Measurements from ENCODE around the gene MYH1.

The MYH1 gene

GRCh38 chr17:10474536-10474935 is 43.8 kb downstream of the MYH1 start:
- no peaks in the 10 kb centered on the region for H3K27me3 ChIP-seq (ENCODE audit: control insufficient read depth, insufficient read depth, low read length)
- no peak overlapping the region for H3K9ac ChIP-seq (ENCODE audit: low read depth, low read length)
- H3K4me1 ChIP-seq (ENCODE audit: control insufficient read depth, insufficient read depth, low read length), result no peaks in the 10 kb centered on the region

GRCh38 chr17:10471858-10472257 is 46.5 kb downstream of the MYH1 start:
- H3K4me1 ChIP-seq (ENCODE audit: control insufficient read depth, insufficient read depth, low read length), result no peaks in the 10 kb centered on the region
- no peak overlapping the region for H3K4me3 ChIP-seq (ENCODE audit: low read depth, low read length)
- H3K36me3 ChIP-seq (ENCODE audit: control insufficient read depth, insufficient read depth, low read length), result no peaks in the 10 kb centered on the region
- H3K9me3 ChIP-seq (ENCODE audit: control insufficient read depth, insufficient read depth, low read length), result no peaks in the 10 kb centered on the region
- H3K27me3 ChIP-seq (ENCODE audit: control insufficient read depth, insufficient read depth, low read length), result no peaks in the 10 kb centered on the region
- H3K9ac ChIP-seq (ENCODE audit: low read depth, low read length), result no peak overlapping the region

More at GRCh38 chr17:10474536-10474935, 43.8 kb downstream of the MYH1 start:
- no peak overlapping the region for H3K4me3 ChIP-seq (ENCODE audit: low read depth, low read length)
- H3K36me3 ChIP-seq (ENCODE audit: control insufficient read depth, insufficient read depth, low read length), result no peaks in the 10 kb centered on the region
- no peaks in the 10 kb centered on the region for H3K9me3 ChIP-seq (ENCODE audit: control insufficient read depth, insufficient read depth, low read length)

DNA sequence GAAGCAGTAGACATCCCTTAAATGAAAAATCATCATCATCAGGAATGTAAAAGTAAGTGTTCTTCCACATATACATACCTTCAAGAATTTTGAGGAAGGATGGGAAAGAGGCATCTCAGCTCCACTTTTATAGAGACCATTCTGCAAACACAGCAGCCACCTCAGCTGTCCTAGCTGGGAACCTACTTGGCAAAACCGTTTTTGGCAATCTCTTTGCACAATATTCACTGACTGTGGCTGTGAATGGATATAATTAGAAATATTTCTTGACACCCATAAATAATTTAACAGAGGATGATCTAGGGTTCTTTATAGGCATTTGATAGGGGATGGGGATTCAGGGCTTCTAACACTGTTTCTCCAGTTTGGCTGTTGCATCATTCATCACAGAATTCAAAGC is 48.9 kb downstream of the MYH1 start, which contains the start of gene MYH4:
Gene MYH4, minus strand, starts transcription at position 101 of the 400 bp plus-strand sequence. CDS start 2,814 bp downstream, outside the sequence.
- Histone ChIP-seq H3K9me3 (ENCODE audit: control insufficient read depth, insufficient read depth, low read length) (no peaks in the 10 kb centered on the region), H3K27me3 (ENCODE audit: control insufficient read depth, insufficient read depth, low read length) (no peaks in the 10 kb centered on the region), H3K4me1 (ENCODE audit: control insufficient read depth, insufficient read depth, low read length) (no peaks in the 10 kb centered on the region), H3K4me3 (ENCODE audit: low read depth, low read length) (no peak within 1 kb of the TSS), H3K9ac (ENCODE audit: low read depth, low read length) (no peak within 1 kb of the TSS), H3K36me3 (ENCODE audit: control insufficient read depth, insufficient read depth, low read length) (no peaks in the 10 kb centered on the region)

DNA sequence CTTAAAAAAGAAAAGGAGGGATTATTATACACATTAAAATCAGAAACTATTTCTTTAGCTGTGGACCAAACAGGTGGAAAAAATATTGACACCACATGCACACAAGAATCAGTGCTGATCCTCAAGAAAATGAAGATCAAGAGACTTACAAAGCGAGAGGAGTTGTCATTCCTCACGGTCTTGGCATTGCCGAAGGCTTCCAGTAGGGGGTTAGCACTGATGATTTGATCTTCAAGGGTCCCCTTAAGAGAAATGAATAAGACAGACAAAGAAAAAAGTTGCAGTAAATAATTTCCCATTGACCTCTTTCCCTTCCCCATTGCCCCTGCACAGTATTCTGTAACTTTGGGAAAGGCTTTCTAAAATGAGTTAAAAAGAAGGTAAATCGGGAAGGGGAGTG is 54.9 kb downstream of the MYH1 start:
- no peak overlapping the region for H3K9ac ChIP-seq (ENCODE audit: low read depth, low read length)
- H3K36me3 ChIP-seq (ENCODE audit: control insufficient read depth, insufficient read depth, low read length), result no peaks in the 10 kb centered on the region
- H3K4me3 ChIP-seq (ENCODE audit: low read depth, low read length), result no peak overlapping the region
- no peaks in the 10 kb centered on the region for H3K4me1 ChIP-seq (ENCODE audit: control insufficient read depth, insufficient read depth, low read length)
- H3K27me3 ChIP-seq (ENCODE audit: control insufficient read depth, insufficient read depth, low read length), result no peaks in the 10 kb centered on the region
- H3K9me3 ChIP-seq (ENCODE audit: control insufficient read depth, insufficient read depth, low read length), result no peaks in the 10 kb centered on the region

DNA sequence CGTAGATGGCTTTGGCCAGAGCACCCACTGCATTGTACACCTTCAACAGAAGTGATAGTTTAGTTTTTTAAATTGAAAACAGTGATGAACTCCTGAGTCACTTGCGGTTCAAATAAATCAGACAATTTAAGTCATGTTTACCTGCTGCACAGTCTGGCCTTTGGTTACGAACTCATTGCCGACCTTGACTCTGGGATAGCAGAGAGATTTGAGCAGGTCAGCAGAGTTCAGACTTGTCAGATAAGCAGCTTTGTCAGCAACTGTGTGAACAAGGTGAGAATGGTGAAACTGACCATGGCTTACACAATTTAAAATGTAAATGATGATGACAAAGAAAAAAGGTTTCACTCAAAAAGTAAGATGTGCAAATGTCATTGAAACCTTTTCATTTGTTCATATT is 58.3 kb downstream of the MYH1 start:
- Histone ChIP-seq H3K9ac (ENCODE audit: low read depth, low read length) (no peak overlapping the region), H3K4me1 (ENCODE audit: control insufficient read depth, insufficient read depth, low read length) (no peaks in the 10 kb centered on the region), H3K4me3 (ENCODE audit: low read depth, low read length) (no peak overlapping the region), H3K36me3 (ENCODE audit: control insufficient read depth, insufficient read depth, low read length) (no peaks in the 10 kb centered on the region), H3K27me3 (ENCODE audit: control insufficient read depth, insufficient read depth, low read length) (no peaks in the 10 kb centered on the region), H3K9me3 (ENCODE audit: control insufficient read depth, insufficient read depth, low read length) (no peaks in the 10 kb centered on the region)

DNA sequence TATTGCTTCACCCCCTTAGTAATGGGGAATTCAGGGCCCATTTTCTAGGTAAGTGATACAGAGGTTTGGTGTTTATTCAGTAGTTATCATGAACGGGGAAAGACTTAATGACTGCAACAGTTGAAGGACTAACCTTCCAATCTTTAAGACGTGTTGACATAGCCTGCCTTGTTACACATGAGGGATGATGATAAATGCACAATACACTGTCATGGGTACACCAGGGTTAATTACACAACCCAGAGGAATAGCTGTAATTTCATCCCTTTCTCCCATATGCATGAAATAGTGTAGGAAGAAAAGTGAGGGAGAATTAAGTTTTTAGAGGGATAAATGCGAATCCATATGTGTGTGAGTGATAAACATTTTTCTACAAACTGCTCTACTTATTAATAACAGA is 59.6 kb downstream of the MYH1 start:
- Histone ChIP-seq H3K27me3 (ENCODE audit: control insufficient read depth, insufficient read depth, low read length) (no peaks in the 10 kb centered on the region), H3K9ac (ENCODE audit: low read depth, low read length) (no peak overlapping the region), H3K36me3 (ENCODE audit: control insufficient read depth, insufficient read depth, low read length) (no peaks in the 10 kb centered on the region), H3K4me1 (ENCODE audit: control insufficient read depth, insufficient read depth, low read length) (no peaks in the 10 kb centered on the region), H3K9me3 (ENCODE audit: control insufficient read depth, insufficient read depth, low read length) (no peaks in the 10 kb centered on the region), H3K4me3 (ENCODE audit: low read depth, low read length) (no peak overlapping the region)

- Histone ChIP-seq H3K36me3 (ENCODE audit: control insufficient read depth, insufficient read depth, low read length) (no peaks in the 10 kb centered on the region), H3K4me3 (ENCODE audit: low read depth, low read length) (no peak overlapping the region), H3K27me3 (ENCODE audit: control insufficient read depth, insufficient read depth, low read length) (no peaks in the 10 kb centered on the region), H3K9ac (ENCODE audit: low read depth, low read length) (no peak overlapping the region), H3K9me3 (ENCODE audit: control insufficient read depth, insufficient read depth, low read length) (no peaks in the 10 kb centered on the region), H3K4me1 (ENCODE audit: control insufficient read depth, insufficient read depth, low read length) (no peaks in the 10 kb centered on the region)
Measured at GRCh38 chr17:10457952-10458351, 60.4 kb downstream of the MYH1 start.

GRCh38 chr17:10447026-10447931 is 71.1 kb downstream of the MYH1 start:
- Histone ChIP-seq H3K9ac (ENCODE audit: low read depth, low read length) (no peak overlapping the region), H3K36me3 (ENCODE audit: control insufficient read depth, insufficient read depth, low read length) (no peaks in the 10 kb centered on the region), H3K4me1 (ENCODE audit: control insufficient read depth, insufficient read depth, low read length) (no peaks in the 10 kb centered on the region), H3K27me3 (ENCODE audit: control insufficient read depth, insufficient read depth, low read length) (no peaks in the 10 kb centered on the region), H3K9me3 (ENCODE audit: control insufficient read depth, insufficient read depth, low read length) (no peaks in the 10 kb centered on the region), H3K4me3 (ENCODE audit: low read depth, low read length) (no peak overlapping the region)

Measured in iPS-15b (cell line).